CD4-positive, alpha-beta T cell (primary cell): Measurements from ENCODE around the gene SLC35E2B. TPM values are rescaled to one million over a fixed set of nuclear protein-coding genes. Genes with fewer than 3 reads are reported as not detected.
"Not testable (repeated sequence)": the region's sequence is repeated elsewhere in the genome, so short reads cannot be mapped to it uniquely, and the experiment has no call there.

Experiments
- ATAC-seq: fragments of 200-7000 bp; cut with Tn5 transposase; one replicate; pipeline ENCODE4 v1.10.0; 2022; ENCODE audit warnings: mild to moderate bottlenecking; ENCODE audit not compliant: poor library complexity
- CTCF ChIA-PET: fragments of 350-600 bp; sonication (Branson Sonifier 250); formaldehyde crosslinking; loops from one replicate; lab custom pipeline; 2021; ENCODE audit warnings: antibody characterized with exemption, inconsistent platforms; lab: Charles Lee
- POLR2A ChIA-PET: fragments of 350-600 bp; sonication (Branson Sonifier 250); formaldehyde crosslinking; loops from one replicate; lab custom pipeline; 2021; ENCODE audit warnings: antibody characterized with exemption, inconsistent platforms; lab: Charles Lee
- DNase-seq, 14 experiments: peaks; one replicate each; pipeline ENCODE4 v3.0.0-alpha.2; 2013 to 2020; ENCODE audit warnings: mixed read lengths in 2 of 14
- H3K27ac ChIP-seq, 2 donors: one replicate each; pipeline versions ENCODE4 v1.5.1 to v1.7.0; 2013; ENCODE audit warnings: low read length in 2 of 2, low read depth in 1 of 2, mild to moderate bottlenecking in 1 of 2
- H3K27me3 ChIP-seq, 2 experiments: 1 replicate in 1 of 2; 2 replicates in 1 of 2; pipeline versions ENCODE4 v1.6.1 to v1.7.0; 2013; ENCODE audit warnings: low read length in 2 of 2, control low read depth in 1 of 2, mild to moderate bottlenecking in 1 of 2, moderate library complexity in 1 of 2; ENCODE audit not compliant: insufficient read depth in 2 of 2, control insufficient read depth in 1 of 2
- H3K36me3 ChIP-seq: one replicate; pipeline ENCODE4 v1.6.1; 2013; ENCODE audit warnings: low read length, control low read depth; ENCODE audit not compliant: insufficient read depth
- H3K4me1 ChIP-seq: one replicate; pipeline ENCODE4 v1.6.1; 2013; ENCODE audit warnings: low read length, control low read depth; ENCODE audit not compliant: insufficient read depth
- H3K4me3 ChIP-seq: one replicate; pipeline ENCODE4 v1.5.1; 2013; ENCODE audit warnings: mild to moderate bottlenecking, low read length, moderate library complexity
- H3K9me3 ChIP-seq, 2 experiments: 1 replicate in 1 of 2; 2 replicates in 1 of 2; pipeline versions ENCODE4 v1.6.1 to v1.7.0; 2013; ENCODE audit warnings: low read length in 2 of 2, mild to moderate bottlenecking in 2 of 2, control low read depth in 1 of 2, moderate library complexity in 1 of 2; ENCODE audit not compliant: control insufficient read depth in 1 of 2, insufficient read depth in 1 of 2
- H3K27ac Mint-ChIP-seq: one replicate; pipeline ENCODE4 v1.8.0; 2020; ENCODE audit warnings: mixed read lengths
- H3K27me3 Mint-ChIP-seq: one replicate; pipeline ENCODE4 v1.8.0; 2021; ENCODE audit warnings: mixed read lengths
- H3K36me3 Mint-ChIP-seq: one replicate; pipeline ENCODE4 v1.8.0; 2021; ENCODE audit warnings: low read depth, mixed read lengths
- H3K4me1 Mint-ChIP-seq: one replicate; pipeline ENCODE4 v1.8.0; 2021; ENCODE audit warnings: low read depth, mixed read lengths
- H3K4me3 Mint-ChIP-seq: one replicate; pipeline ENCODE4 v1.8.0; 2020; ENCODE audit warnings: mild to moderate bottlenecking, mixed read lengths
- H3K9me3 Mint-ChIP-seq: one replicate; pipeline ENCODE4 v1.8.0; 2020; ENCODE audit warnings: mixed read lengths
- intact Hi-C, 2 experiments: fragments of 100-400 bp; cut with DNase I in 1 of 2; cut with micrococcal nuclease in 1 of 2; formaldehyde crosslinking; loops; one replicate each; pipeline versions ENCODE4 v1.15.1 to v1.9.0; 2023 to 2025; cut with DNase I, micrococcal nuclease
- total RNA-seq, 174 experiments: library from RNA in 2 of 174; stranded (reverse) in 2 of 174; gene quantifications; one replicate each; pipeline ENCODE4 v1.2.3 and lab custom pipeline; 2021 to 2026
- TF ChIP-seq, protein P1 (sequence below): fragments of 200-600 bp; IDR thresholded peaks from one replicate; pipeline ENCODE4 v1.8.0; 2022; ENCODE audit warnings: antibody characterized with exemption, mild to moderate bottlenecking

Gene SLC35E2B
- total RNA-seq, 2 experiments from 2014 or later, result 43.9 to 45.3 TPM

DNA sequence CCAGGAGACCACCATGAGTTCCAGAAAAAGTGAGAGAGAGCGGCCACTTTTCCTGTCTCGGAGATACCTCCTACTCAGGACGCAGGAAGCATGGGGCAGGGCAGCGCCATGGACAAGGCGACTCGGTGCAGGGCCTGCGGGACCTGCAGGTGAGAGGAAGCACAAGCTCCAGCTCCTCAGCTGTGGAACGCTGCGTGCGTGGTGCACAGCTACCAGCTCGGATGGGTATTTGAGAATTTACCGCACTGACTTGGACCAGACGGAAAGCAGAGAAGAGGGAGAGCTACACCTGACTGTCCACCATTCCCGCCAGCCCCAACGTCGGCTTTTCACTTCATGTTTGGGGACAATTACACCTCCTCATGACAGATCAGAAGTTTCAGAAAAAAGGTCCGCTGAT is 39.8 kb upstream of the SLC35E2B start:
- POLR2A ChIA-PET, result no interaction called here
- DNase-seq, result peak in 2 of 14 experiments; percentile 12 to 25
- no peak for ATAC-seq
- no peaks in the 10 kb centered on the region for H3K27me3 ChIP-seq
- CTCF ChIA-PET, result interaction anchor here (1.6 kb wide), 1 partner anchor 8 kb away, joined by 4 read pairs; the partner anchor contains the start of gene CDK11A
- Mint-ChIP-seq H3K4me1 (peaks cover 9% of the 10 kb centered on the region), H3K36me3 (peaks cover 33% of the 10 kb centered on the region), H3K27ac (no peak overlapping the region), H3K4me3 (no peak overlapping the region), H3K9me3 (no peaks in the 10 kb centered on the region), H3K27me3 (no peaks in the 10 kb centered on the region)
- intact Hi-C loops, result no loop called here
- TF ChIP-seq, protein P1, sequence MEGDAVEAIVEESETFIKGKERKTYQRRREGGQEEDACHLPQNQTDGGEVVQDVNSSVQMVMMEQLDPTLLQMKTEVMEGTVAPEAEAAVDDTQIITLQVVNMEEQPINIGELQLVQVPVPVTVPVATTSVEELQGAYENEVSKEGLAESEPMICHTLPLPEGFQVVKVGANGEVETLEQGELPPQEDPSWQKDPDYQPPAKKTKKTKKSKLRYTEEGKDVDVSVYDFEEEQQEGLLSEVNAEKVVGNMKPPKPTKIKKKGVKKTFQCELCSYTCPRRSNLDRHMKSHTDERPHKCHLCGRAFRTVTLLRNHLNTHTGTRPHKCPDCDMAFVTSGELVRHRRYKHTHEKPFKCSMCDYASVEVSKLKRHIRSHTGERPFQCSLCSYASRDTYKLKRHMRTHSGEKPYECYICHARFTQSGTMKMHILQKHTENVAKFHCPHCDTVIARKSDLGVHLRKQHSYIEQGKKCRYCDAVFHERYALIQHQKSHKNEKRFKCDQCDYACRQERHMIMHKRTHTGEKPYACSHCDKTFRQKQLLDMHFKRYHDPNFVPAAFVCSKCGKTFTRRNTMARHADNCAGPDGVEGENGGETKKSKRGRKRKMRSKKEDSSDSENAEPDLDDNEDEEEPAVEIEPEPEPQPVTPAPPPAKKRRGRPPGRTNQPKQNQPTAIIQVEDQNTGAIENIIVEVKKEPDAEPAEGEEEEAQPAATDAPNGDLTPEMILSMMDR, result no peak
- peaks cover 35% of the 10 kb centered on the region for H3K36me3 ChIP-seq
- no peak overlapping the region for H3K27ac ChIP-seq
- H3K9me3 ChIP-seq, result no peaks in the 10 kb centered on the region
- H3K4me1 ChIP-seq, result peaks cover 22% of the 10 kb centered on the region
- no peak overlapping the region for H3K4me3 ChIP-seq

DNA sequence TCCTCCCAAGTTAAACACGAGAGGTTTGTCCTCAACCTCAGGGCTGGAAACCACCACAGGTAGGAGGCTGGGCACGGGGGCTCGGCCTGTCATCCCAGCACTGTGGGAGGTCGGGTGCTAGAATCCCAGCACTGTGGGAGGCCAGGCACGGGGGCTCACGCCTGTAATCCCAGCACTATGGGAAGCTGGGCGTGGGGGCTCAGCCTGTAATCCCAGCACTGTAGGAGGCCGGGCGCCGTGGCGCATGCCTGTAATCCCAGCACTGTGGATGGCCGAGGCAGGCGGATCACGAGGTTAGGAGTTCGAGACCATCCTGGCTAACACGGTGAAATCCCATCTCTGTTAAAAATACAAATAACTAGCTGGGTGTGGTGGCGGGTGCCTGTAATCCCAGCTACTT is 38.3 kb upstream of the SLC35E2B start:
- no peak overlapping the region for H3K4me3 Mint-ChIP-seq
- H3K36me3 Mint-ChIP-seq, result peaks cover 33% of the 10 kb centered on the region
- ATAC-seq (no peak), DNase-seq (peak in 1 of 14 experiments; percentile 26)
- H3K27me3 ChIP-seq, result no peaks in the 10 kb centered on the region
- no peaks in the 10 kb centered on the region for H3K9me3 Mint-ChIP-seq
- intact Hi-C loops, result no loop called here
- peaks cover 35% of the 10 kb centered on the region for H3K36me3 ChIP-seq
- ChIA-PET POLR2A (no interaction called here), CTCF (no interaction called here)
- H3K4me1 ChIP-seq, result peaks cover 32% of the 10 kb centered on the region
- H3K4me3 ChIP-seq, result no peak overlapping the region
- H3K27ac ChIP-seq, result peak overlapping the region in 1 of 2 donors; percentile 22
- H3K9me3 ChIP-seq, result no peaks in the 10 kb centered on the region
- TF ChIP-seq, protein P1, result no peak
- H3K27ac Mint-ChIP-seq, result no peak overlapping the region
- peaks cover 9% of the 10 kb centered on the region for H3K4me1 Mint-ChIP-seq
- no peaks in the 10 kb centered on the region for H3K27me3 Mint-ChIP-seq

DNA sequence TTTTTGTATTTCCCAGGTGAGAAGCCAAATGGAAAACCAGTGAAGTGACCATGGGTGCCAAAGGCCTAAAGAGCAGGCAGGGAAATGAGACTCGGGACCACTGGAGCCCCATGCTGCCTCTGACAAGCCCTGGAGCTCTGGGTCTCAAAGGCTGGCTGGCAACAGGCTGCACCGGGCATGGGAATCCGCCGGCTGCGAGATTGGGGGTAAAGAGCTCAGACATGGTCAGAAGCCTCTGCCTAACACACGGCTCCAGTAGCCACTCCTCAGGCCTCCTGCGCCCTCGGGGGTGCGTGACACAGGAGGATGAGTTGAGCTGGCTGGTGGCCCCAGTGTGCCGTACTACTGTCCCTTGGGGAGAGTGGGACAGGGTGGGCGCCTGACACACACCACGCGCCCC is 37.6 kb upstream of the SLC35E2B start:
- H3K9me3 ChIP-seq, H3K27ac ChIP-seq, POLR2A ChIA-PET, H3K27ac Mint-ChIP-seq, DNase-seq, CTCF ChIA-PET, H3K4me1 Mint-ChIP-seq, H3K27me3 Mint-ChIP-seq, H3K4me3 Mint-ChIP-seq, H3K27me3 ChIP-seq, H3K4me3 ChIP-seq, H3K9me3 Mint-ChIP-seq, ATAC-seq, intact Hi-C loops: not testable (repeated sequence)
- Histone ChIP-seq H3K4me1 (peaks cover 32% of the 10 kb centered on the region), H3K36me3 (peaks cover 34% of the 10 kb centered on the region)
- peaks cover 28% of the 10 kb centered on the region for H3K36me3 Mint-ChIP-seq

DNA sequence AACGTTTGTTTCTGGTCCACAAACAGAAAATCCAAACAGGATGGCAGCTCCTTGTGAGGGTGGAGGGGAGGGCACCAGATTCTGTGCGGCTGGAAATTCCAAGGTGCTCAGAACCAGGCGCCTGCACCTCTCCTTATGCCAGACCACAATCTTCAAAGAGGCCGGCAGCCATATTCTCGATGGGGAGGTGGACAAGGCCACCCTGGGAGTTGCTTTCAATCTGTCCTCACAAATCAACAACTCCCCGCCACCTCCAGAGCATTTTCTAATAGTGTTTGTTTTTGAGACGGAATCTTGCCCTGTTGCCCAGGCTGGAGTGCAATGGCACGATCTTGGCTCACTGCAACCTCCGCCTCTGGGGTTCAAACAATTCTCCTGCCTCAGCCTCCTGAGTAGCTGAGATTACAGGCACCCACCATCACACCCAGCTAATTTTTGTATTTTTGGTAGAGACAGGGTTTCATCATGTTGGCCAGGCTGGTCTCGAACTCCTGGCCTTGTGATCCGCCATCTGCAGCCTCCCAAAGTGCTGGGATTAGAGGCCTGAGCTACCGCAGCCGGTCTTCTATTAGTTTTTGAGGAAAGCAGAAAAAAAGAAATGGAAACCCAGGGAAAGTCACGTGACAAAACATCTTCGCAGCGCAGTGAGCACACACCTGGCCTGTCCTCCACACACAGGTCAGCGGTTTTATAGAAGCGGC is 36.7 kb upstream of the SLC35E2B start:
- H3K4me3 Mint-ChIP-seq, POLR2A ChIA-PET, H3K27me3 Mint-ChIP-seq, H3K27me3 ChIP-seq, DNase-seq, H3K9me3 Mint-ChIP-seq, H3K4me3 ChIP-seq, H3K27ac ChIP-seq, ATAC-seq, intact Hi-C loops, H3K9me3 ChIP-seq: not testable (repeated sequence)
- H3K36me3 ChIP-seq, result peaks cover 29% of the 10 kb centered on the region
- Mint-ChIP-seq H3K36me3 (peaks cover 26% of the 10 kb centered on the region), H3K4me1 (peaks cover 12% of the 10 kb centered on the region), H3K27ac (peak overlapping the region; percentile 88)
- CTCF ChIA-PET, result interaction anchor here (1.1 kb wide), 1 partner anchor 64 kb away, joined by 3 read pairs; no protein-coding TSS in a partner anchor
- H3K4me1 ChIP-seq, result peaks cover 32% of the 10 kb centered on the region

DNA sequence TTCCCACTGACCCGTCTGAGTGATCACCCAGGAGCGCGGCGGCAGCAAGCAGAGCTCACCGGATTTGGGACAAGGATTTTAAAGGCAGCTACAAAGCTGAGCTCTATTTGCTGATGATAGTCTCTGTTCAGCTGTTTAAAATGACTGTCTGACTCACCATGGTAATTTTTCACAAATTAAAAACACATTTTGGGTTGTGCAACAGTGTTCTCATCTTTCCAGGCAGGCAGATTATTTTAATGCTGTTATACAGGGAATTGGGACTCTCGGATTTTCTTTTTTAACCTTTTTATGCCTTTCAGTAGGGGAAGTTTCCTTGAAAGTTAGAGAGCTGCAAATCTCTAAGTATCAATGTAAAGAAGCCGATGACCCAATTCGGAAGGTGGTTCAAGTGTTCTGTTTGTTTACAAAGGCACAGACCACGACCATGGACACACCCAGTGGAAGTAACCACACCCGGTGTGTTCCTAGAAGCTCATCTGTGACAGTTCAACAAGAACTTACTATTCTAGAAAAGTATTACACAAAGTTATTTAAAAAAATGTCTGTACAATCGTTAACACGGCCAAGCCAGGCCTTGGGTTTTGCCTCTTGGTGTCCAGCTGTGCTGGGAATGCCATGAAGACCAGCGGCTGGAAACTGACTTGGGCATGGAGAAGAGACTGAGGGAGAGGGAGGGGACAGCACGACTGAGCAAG is 35.9 kb upstream of the SLC35E2B start:
- Histone ChIP-seq H3K36me3 (peaks cover 26% of the 10 kb centered on the region), H3K4me1 (peaks cover 32% of the 10 kb centered on the region)
- Mint-ChIP-seq H3K4me1 (peaks cover 16% of the 10 kb centered on the region), H3K27ac (peak overlapping the region; percentile 88), H3K36me3 (peaks cover 25% of the 10 kb centered on the region), H3K4me3 (peak overlapping the region; percentile 73)
- ATAC-seq (peak; percentile 16), DNase-seq (peak in 11 of 14 experiments; percentile 9 to 82 (median 26))
- H3K9me3 Mint-ChIP-seq, POLR2A ChIA-PET, H3K27me3 ChIP-seq, H3K27me3 Mint-ChIP-seq, intact Hi-C loops, H3K4me3 ChIP-seq, H3K27ac ChIP-seq, H3K9me3 ChIP-seq: not testable (repeated sequence)
- CTCF ChIA-PET, result interaction anchor here (1.1 kb wide), 1 partner anchor 63 kb away, joined by 3 read pairs; no protein-coding TSS in a partner anchor
